GM20000 (cell line): ENCODE results near the gene ZBED1.
"Not testable (repeated sequence)": the region's sequence is repeated elsewhere in the genome, so short reads cannot be mapped to it uniquely, and the experiment has no call there.

ENCODE experiments used
- DNase-seq: peaks from one replicate; pipeline ENCODE4 v3.0.0; 2012; ENCODE audit warnings: low spot score
- TF ChIP-seq, protein P1 (sequence below): IDR thresholded peaks from 2 replicates; pipeline ENCODE4 v1.5.1; 2012; ENCODE audit warnings: mild to moderate bottlenecking, control low read depth; ENCODE audit errors: extremely low read depth, missing control alignments

Gene ZBED1

DNA sequence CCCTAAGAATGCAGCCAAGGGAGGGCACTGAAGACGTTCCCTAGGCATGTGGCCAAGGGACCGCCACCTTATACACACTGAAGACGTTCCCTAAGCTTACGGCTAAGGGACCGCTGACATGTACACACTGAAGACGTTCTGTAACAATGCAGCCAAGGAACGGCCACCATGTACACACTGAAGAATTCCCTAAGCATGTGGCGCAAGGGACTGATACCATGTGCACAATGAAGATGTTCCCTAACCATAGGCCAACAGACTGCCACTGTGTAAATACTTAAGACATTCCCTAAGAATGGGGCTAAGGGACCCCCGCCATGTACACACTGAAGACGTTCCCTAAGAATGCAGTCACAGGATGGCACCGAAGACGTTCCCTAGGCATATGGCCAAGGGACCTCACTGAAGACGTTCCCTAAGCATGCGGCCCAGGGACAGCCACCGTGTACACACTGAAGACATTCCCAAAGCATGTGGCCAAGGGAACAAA is 36.1 kb downstream of the ZBED1 start:
- TF ChIP-seq, protein P1, sequence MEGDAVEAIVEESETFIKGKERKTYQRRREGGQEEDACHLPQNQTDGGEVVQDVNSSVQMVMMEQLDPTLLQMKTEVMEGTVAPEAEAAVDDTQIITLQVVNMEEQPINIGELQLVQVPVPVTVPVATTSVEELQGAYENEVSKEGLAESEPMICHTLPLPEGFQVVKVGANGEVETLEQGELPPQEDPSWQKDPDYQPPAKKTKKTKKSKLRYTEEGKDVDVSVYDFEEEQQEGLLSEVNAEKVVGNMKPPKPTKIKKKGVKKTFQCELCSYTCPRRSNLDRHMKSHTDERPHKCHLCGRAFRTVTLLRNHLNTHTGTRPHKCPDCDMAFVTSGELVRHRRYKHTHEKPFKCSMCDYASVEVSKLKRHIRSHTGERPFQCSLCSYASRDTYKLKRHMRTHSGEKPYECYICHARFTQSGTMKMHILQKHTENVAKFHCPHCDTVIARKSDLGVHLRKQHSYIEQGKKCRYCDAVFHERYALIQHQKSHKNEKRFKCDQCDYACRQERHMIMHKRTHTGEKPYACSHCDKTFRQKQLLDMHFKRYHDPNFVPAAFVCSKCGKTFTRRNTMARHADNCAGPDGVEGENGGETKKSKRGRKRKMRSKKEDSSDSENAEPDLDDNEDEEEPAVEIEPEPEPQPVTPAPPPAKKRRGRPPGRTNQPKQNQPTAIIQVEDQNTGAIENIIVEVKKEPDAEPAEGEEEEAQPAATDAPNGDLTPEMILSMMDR, result no peak
- no peak for DNase-seq

DNA sequence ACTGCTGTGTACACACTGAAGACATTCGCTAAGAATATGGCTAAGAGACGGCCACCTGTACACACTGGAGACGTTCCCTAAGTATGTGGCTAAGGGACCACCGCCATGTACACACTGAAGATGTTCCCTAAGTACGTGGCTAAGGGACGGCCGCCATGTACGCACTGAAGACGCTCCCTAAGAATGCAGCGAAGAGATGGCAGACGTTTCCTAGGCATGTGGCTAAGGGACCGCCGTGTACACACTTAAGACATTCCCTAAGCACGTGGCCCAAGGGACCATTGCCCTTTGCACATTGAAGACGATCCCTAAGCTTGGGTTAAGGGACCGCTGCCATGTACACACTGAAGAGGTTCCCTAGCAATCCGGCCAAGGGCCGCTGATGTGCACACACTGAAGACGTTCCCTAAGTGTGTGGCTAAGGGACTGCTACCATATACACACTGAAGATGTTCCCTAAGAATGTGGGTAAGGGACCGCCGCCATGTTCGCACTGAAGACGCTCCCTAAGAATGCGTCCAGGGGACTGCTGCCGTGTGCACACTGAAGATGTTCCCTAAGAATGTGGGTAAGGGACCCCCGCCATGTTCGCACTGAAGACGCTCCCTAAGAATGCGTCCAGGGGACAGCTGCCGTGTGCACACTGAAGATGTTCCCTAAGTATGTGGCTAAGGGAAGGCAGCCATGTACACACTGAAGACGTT is 36.7 kb downstream of the ZBED1 start:
- TF ChIP-seq, protein P1, result no peak
- DNase-seq, result no peak

DNA sequence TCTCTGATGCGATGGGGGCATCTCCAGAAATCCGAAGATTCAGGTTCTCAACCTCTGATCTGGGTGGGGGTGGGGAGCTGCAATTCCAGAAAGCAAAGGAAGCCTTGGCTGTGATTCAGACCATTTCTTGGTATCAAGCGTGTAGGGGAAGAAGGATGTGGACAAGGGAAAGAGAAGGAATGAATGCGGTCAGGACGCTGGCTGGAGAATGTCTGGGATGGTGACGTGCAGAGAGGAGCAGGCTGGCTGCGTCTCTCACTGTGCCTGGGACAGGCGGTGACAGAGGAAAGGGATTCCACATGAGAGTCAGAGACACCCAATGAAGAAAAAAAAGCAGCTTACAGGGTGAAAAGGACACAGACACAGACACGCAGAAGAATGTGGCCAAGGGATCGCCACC is 37.3 kb downstream of the ZBED1 start:
- DNase-seq, result not testable (repeated sequence)

DNA sequence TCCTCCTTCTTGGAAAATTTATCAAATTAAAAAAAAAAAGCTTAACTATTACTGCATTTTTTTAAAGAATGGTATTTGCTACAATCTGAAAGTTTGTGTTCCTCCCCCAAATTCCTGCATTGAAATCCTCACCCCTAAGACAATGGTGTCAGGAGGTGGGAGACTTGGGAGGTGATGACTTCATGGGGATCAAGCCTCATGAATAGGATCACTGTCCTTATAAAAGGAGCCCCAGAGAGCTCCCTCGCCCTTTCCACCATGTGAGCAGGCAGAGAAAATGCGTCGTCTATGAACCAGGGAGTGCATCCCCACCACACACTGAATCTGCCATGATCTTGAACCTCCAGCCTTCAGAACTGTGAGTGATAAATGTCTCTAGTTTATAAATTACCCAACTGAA is 38.0 kb downstream of the ZBED1 start:
- no peak for DNase-seq
- TF ChIP-seq, protein P1, result no peak

DNA sequence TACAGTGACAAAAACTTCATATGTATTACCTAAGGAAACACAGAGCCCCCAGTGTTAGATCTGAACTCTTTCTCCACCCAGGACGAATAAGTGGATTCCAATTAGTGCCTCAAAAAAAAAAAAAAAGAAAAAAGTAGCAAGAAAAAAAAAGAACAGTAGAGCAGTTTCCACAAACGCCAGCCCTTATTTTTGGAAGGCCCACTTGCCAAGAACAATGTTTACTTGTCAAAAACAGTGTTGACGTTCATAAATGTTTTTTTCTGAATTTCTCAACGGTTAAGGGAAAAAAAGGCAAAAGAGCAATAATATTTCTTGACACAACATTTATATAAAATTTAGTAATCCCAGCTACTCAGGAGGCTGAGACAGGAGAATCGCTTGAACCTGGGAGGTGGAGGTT is 38.7 kb downstream of the ZBED1 start:
- TF ChIP-seq, protein P1, result no peak
- DNase-seq, result no peak

DNA sequence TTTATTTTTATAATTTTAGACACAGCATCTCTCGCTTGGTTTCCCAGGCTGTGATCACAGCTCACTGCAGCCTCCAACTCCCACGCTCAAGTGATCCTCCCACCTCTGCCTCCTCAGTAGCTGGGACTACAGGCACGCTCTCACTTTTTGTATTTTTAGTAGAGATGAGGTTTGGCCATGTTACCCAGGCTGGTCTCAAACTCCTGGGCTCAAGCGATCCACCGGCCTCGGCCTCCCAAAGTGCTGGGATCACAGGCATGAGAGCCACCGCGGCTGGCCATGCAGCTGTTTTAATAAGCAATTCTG is 39.1 kb downstream of the ZBED1 start:
- no peak for DNase-seq
- TF ChIP-seq, protein P1, result no peak

DNA sequence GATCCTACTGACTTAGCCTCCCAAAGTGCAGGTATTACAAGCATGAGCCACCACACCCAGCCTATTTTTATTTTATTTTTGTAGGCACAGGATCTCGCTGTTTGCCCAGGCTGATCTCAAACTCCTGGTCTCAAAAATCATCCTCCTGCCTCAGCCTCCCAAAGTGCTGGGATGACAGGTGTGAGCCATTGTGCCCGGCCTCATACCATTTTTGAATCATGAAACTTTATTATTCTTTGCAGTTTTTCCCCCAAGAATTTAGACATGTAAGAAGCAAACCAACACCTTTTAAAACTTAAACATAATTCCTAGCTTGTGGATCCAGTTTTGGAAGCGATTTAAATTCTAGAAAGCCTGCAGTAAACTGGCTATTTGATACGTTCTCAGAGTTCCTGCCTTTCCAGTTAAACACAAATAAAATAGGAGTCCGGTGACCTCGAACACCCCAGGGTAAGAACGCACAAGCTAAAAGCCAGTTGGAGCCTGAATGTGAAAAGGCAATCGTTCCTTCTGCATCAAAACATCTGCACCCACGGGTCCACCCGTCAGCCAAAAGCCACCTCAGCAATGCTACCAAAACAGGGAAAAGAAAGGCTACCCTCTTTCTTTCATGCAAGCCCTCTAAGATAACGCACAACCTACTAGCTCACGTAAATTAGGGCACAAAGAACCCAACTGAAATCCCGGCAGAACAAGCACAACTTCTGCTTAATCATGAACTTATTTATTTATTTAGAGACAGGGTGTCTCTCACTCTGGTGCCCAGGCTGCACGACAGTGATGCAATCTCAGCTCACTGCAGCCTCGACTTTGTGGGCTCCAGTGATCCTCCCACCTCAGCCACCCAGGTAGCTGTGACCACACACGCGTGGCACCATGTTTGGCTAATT is 39.7 kb downstream of the ZBED1 start:
- not testable (repeated sequence) for DNase-seq

DNA sequence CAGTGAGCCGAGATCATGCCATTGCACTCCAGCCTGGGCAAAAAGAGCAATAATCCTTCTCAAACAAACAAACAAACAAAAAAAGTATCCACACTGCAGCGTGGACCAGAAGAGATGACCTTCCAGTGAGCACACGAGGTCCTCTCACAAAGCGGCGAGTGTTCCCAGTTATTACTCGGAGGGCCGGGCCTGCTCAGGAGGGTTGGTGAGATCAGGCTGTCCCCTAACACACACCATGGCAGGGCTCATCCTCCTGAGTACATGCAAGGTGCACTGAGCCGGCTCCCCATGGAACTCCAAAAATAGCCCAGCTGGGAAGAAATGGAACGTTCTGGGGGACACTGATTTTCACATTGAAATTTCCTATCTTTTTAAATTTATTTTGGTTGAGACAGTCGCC is 40.7 kb downstream of the ZBED1 start:
- not testable (repeated sequence) for DNase-seq

DNA sequence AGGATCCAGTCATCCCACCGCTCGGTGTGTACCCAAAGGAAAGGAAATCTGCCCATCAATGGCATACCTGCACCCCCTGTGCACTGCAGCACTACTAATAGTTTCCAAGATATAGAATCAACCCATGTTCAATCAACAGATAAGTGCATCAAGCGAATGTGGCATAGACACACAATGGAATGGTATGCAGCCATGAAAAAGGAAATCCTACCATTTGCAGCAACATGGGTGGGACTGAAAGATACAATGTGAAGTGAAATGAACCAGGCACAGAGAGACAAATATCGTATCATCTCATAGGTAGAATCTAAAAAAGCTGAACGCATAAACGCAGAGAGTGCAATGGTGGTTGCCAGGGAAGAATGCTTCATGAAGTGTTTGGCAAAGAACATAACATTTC is 42.5 kb downstream of the ZBED1 start:
- TF ChIP-seq, protein P1, result no peak
- DNase-seq, result no peak
